Keratinocyte (primary cell): ENCODE data around the gene ZBTB4.

Experiments
- EZH2 ChIP-seq: IDR thresholded peaks from one replicate; pipeline ENCODE4 v1.6.1; 2012; ENCODE audit warnings: inconsistent platforms, mild to moderate bottlenecking, low read length, moderate library complexity
- TF ChIP-seq, protein P1 (sequence below), 3 experiments: IDR thresholded peaks in 1 of 3; conservative IDR thresholded peaks in 1 of 3; optimal IDR thresholded peaks in 1 of 3; 2 replicates in 2 of 3; 3 replicates in 1 of 3; pipeline versions ENCODE3 to v1.5.1; 2011; ENCODE audit warnings: low read length in 3 of 3, mild to moderate bottlenecking in 3 of 3, moderate library complexity in 2 of 3, control low read depth in 1 of 3, inconsistent platforms in 1 of 3; ENCODE audit not compliant: insufficient read depth in 2 of 3; ENCODE audit errors: extremely low read depth in 1 of 3

DNA sequence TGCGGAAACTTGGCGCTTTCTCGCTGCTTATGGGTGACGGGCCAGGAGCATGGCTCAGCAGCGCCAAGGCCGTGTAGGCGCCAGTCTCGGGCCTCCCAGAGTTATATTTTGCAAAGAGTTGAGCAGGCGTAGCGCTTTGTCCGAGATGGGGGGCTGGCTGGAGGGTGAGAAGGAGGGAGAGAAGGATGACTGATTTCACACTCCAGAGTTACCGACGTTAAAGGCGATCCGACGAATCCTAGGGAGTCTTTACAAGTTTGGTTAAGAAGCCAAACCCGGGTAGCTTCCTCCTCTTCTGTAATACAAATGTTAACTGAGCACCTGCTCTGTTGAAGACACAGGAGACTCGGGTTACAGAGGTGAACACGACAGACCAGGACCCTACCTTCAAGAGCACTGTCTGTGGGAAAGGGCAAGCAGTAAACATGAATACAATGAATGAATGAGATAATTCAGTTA is 5.5 kb upstream of the ZBTB4 start:
- TF ChIP-seq, protein P1, sequence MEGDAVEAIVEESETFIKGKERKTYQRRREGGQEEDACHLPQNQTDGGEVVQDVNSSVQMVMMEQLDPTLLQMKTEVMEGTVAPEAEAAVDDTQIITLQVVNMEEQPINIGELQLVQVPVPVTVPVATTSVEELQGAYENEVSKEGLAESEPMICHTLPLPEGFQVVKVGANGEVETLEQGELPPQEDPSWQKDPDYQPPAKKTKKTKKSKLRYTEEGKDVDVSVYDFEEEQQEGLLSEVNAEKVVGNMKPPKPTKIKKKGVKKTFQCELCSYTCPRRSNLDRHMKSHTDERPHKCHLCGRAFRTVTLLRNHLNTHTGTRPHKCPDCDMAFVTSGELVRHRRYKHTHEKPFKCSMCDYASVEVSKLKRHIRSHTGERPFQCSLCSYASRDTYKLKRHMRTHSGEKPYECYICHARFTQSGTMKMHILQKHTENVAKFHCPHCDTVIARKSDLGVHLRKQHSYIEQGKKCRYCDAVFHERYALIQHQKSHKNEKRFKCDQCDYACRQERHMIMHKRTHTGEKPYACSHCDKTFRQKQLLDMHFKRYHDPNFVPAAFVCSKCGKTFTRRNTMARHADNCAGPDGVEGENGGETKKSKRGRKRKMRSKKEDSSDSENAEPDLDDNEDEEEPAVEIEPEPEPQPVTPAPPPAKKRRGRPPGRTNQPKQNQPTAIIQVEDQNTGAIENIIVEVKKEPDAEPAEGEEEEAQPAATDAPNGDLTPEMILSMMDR (optimal IDR thresholded peaks at IDR 0.05 in 1 of 3, IDR thresholded peaks at IDR 0.05 in 1 of 3, conservative IDR thresholded peaks at IDR 0.05 in 1 of 3; ENCODE audit: extremely low read depth in 1 of 3, insufficient read depth in 2 of 3, low read length in 3 of 3), result peak in 1 of 3 experiments; percentile 5
- TF ChIP-seq EZH2, result no peak
